GM12873 (cell line): ENCODE measurements around the gene LUC7L2.

Experiments used
- CTCF ChIP-seq: IDR thresholded peaks from 2 replicates; pipeline ENCODE4 v1.5.1; 2012; ENCODE audit warnings: low read depth, mild to moderate bottlenecking, moderate library complexity, low read length, control low read depth; ENCODE audit not compliant: insufficient read depth; ENCODE audit errors: missing control alignments

LUC7L2 gene

GRCh38 chr7:139427788-139428187, 68.1 kb downstream of the LUC7L2 start:
- no peak for TF ChIP-seq CTCF

GRCh38 chr7:139430443-139430842, 70.7 kb downstream of the LUC7L2 start:
- TF ChIP-seq CTCF, result no peak

GRCh38 chr7:139431010-139431409, 71.3 kb downstream of the LUC7L2 start:
- TF ChIP-seq CTCF, result no peak

GRCh38 chr7:139431459-139431858, 71.8 kb downstream of the LUC7L2 start:
- no peak for TF ChIP-seq CTCF

- TF ChIP-seq CTCF, result no peak
Observed at GRCh38 chr7:139436806-139437205, 77.1 kb downstream of the LUC7L2 start.

- TF ChIP-seq CTCF, result no peak
Observed at GRCh38 chr7:139439375-139439774, 79.7 kb downstream of the LUC7L2 start.

- no peak for TF ChIP-seq CTCF
Observed at GRCh38 chr7:139441961-139442360, 82.3 kb downstream of the LUC7L2 start.
